Measurements from ENCODE around the gene ATF6B.

GRCh38 chr6:32167154-32167760 lies 39.2 kb upstream of the ATF6B start:
- TF ChIP-seq CTCF (IDR thresholded peaks at IDR 0.05) (no peak), POLR2A (IDR thresholded peaks at IDR 0.05) (no peak)

Measured in esophagus squamous epithelium (tissue), 4 donors.